GM23338 (cell line): ENCODE results near the gene PTGIS. TPM values are rescaled to one million over a fixed set of nuclear protein-coding genes. Genes with fewer than 3 reads are reported as not detected.

ENCODE experiments used
- ATAC-seq: fragments of 200-7000 bp; cut with Tn5 transposase; 3 replicates; pipeline ENCODE4 v1.9.1; 2020
- DNase-seq: peaks from one replicate; pipeline ENCODE4 v3.0.0-alpha.2; 2015; ENCODE audit warnings: low spot score
- H2AFZ ChIP-seq: fragments of 200-600 bp; sonication (generic); 2 replicates; pipeline ENCODE4 v1.8.0; 2016; ENCODE audit warnings: antibody characterized with exemption, mild to moderate bottlenecking, moderate library complexity
- H3F3A ChIP-seq: fragments of 200-600 bp; sonication (generic); replicated peaks from 2 replicates; pipeline ENCODE4 v1.8.0; 2017; ENCODE audit warnings: antibody characterized with exemption, mixed run types, low read depth
- H3K27ac ChIP-seq: fragments of 200-600 bp; sonication (generic); 2 replicates; pipeline ENCODE4 v1.6.1; 2016; ENCODE audit warnings: low read depth
- H3K27me3 ChIP-seq: fragments of 200-600 bp; sonication (generic); 2 replicates; pipeline ENCODE4 v1.8.0; 2016; ENCODE audit warnings: mild to moderate bottlenecking, mixed run types, moderate library complexity; ENCODE audit not compliant: insufficient read depth
- H3K36me3 ChIP-seq: fragments of 200-600 bp; sonication (generic); 2 replicates; pipeline ENCODE4 v1.8.0; 2016; ENCODE audit warnings: mild to moderate bottlenecking; ENCODE audit not compliant: insufficient read depth
- H3K4me1 ChIP-seq: fragments of 200-600 bp; sonication (generic); 2 replicates; pipeline ENCODE4 v1.8.0; 2016; ENCODE audit warnings: mild to moderate bottlenecking, moderate library complexity; ENCODE audit not compliant: insufficient read depth
- H3K4me2 ChIP-seq: fragments of 200-600 bp; sonication (generic); 2 replicates; pipeline ENCODE4 v1.7.1; 2017; ENCODE audit warnings: mixed run types
- H3K4me3 ChIP-seq: fragments of 200-600 bp; sonication (generic); 2 replicates; pipeline ENCODE4 v1.6.1; 2016; ENCODE audit warnings: mixed run types
- H3K79me2 ChIP-seq: fragments of 200-600 bp; sonication (generic); replicated peaks from 2 replicates; pipeline ENCODE4 v1.8.0; 2017; ENCODE audit warnings: mild to moderate bottlenecking; ENCODE audit not compliant: insufficient read depth
- H3K9me2 ChIP-seq: fragments of 200-600 bp; sonication (generic); 2 replicates; pipeline ENCODE4 v1.8.0; 2017; ENCODE audit not compliant: insufficient read depth
- H4K20me1 ChIP-seq: fragments of 200-600 bp; sonication (generic); replicated peaks from 2 replicates; pipeline ENCODE4 v1.8.0; 2017; ENCODE audit warnings: mild to moderate bottlenecking; ENCODE audit not compliant: insufficient read depth
- H3K27ac Mint-ChIP-seq: 2 replicates; pipeline ENCODE4 v1.8.0; 2020; ENCODE audit warnings: inconsistent platforms, mild to moderate bottlenecking, moderate library complexity, mixed read lengths
- H3K27me3 Mint-ChIP-seq: 3 replicates; pipeline ENCODE4 v1.8.0; 2022; ENCODE audit warnings: low read depth, mild to moderate bottlenecking, moderate library complexity, mixed read lengths, inconsistent platforms; ENCODE audit not compliant: insufficient read depth, poor library complexity
- H3K36me3 Mint-ChIP-seq: 3 replicates; pipeline ENCODE4 v1.8.0; 2021; ENCODE audit warnings: low read depth, mild to moderate bottlenecking, inconsistent platforms, moderate library complexity, mixed read lengths
- H3K4me1 Mint-ChIP-seq: 3 replicates; pipeline ENCODE4 v1.8.0; 2020; ENCODE audit warnings: mild to moderate bottlenecking, inconsistent platforms, mixed read lengths
- H3K4me3 Mint-ChIP-seq: 3 replicates; pipeline ENCODE4 v1.8.0; 2021; ENCODE audit warnings: moderate library complexity, mild to moderate bottlenecking, inconsistent platforms, mixed read lengths
- H3K9me3 Mint-ChIP-seq: 3 replicates; pipeline ENCODE4 v1.8.0; 2020; ENCODE audit warnings: moderate library complexity, mild to moderate bottlenecking, inconsistent platforms, mixed read lengths
- CREB1 ChIP-seq: fragments of 250-450 bp; sonication (Bioruptor Pico); IDR thresholded peaks from 2 replicates; pipeline ENCODE4 v1.5.0; 2020; ENCODE audit warnings: low read depth, mild to moderate bottlenecking, moderate library complexity
- CTCF ChIP-seq, 2 experiments: fragments of 200-600 bp in 1 of 2; sonication (generic) in 1 of 2; conservative IDR thresholded peaks; 2 replicates each; pipeline versions ENCODE4 v1.5.1 to v1.6.1; 2016 to 2017; ENCODE audit warnings: antibody characterized with exemption in 2 of 2, low read depth in 2 of 2, mild to moderate bottlenecking in 2 of 2, moderate library complexity in 1 of 2
- ETS1 ChIP-seq: IDR thresholded peaks from 2 replicates; pipeline ENCODE4 v1.6.1; 2016; ENCODE audit warnings: antibody characterized with exemption
- EZH2 ChIP-seq: fragments of 200-600 bp; sonication (generic); IDR thresholded peaks from one replicate; pipeline ENCODE4 v1.8.0; 2017; ENCODE audit warnings: antibody characterized with exemption, mild to moderate bottlenecking, low read depth; ENCODE audit not compliant: unreplicated experiment
- EZH2phosphoT487 ChIP-seq: fragments of 200-600 bp; sonication (generic); IDR thresholded peaks from one replicate; pipeline ENCODE4 v1.8.1; 2018; ENCODE audit warnings: antibody characterized with exemption; ENCODE audit not compliant: unreplicated experiment
- JUNB ChIP-seq: IDR thresholded peaks from one replicate; pipeline ENCODE4 v1.6.1; 2016; ENCODE audit warnings: antibody characterized with exemption; ENCODE audit not compliant: unreplicated experiment
- NANOG ChIP-seq: IDR thresholded peaks from 2 replicates; pipeline ENCODE4 v1.6.1; 2016; ENCODE audit warnings: antibody characterized with exemption, borderline replicate concordance
- POLR2AphosphoS5 ChIP-seq: IDR thresholded peaks from 2 replicates; pipeline ENCODE4 v1.6.1; 2016; ENCODE audit warnings: antibody characterized with exemption, low read depth
- REST ChIP-seq: IDR thresholded peaks from one replicate; pipeline ENCODE4 v1.6.1; 2018; ENCODE audit warnings: antibody characterized with exemption; ENCODE audit not compliant: unreplicated experiment
- STAT1 ChIP-seq: IDR thresholded peaks from one replicate; pipeline ENCODE4 v1.6.1; 2016; ENCODE audit warnings: antibody characterized with exemption; ENCODE audit not compliant: unreplicated experiment
- ZNF114 ChIP-seq: fragments of 250-450 bp; sonication (Bioruptor Pico); IDR thresholded peaks from 2 replicates; pipeline ENCODE4 v1.5.0; 2020; ENCODE audit warnings: mild to moderate bottlenecking, moderate library complexity
- ZNF331 ChIP-seq: fragments of 250-450 bp; sonication (Bioruptor Pico); IDR thresholded peaks from 2 replicates; pipeline ENCODE4 v1.5.0; 2020; ENCODE audit warnings: low read depth, mild to moderate bottlenecking, moderate library complexity
- ZNF462 ChIP-seq: fragments of 250-450 bp; sonication (Bioruptor Pico); IDR thresholded peaks from 2 replicates; pipeline ENCODE4 v1.5.0; 2020; ENCODE audit warnings: mild to moderate bottlenecking, moderate library complexity
- polyA plus RNA-seq: library from polyadenylated mRNA; unstranded; fragments of >200 nt; fragmentation: Nextera tagmentation; extraction: Ambion mirVana; gene quantifications from 2 replicates; pipeline ENCODE4 v1.2.1, GENCODE V29; 2016
- total RNA-seq: library from RNA; depleted of rRNA; stranded (reverse); fragments of >200 nt; shearing (Covaris generic); gene quantifications from 2 replicates; pipeline ENCODE4 v1.2.3, GENCODE V29; 2014

PTGIS gene
- total and polyA plus RNA-seq, 2 experiments from 2014 or later: 6.6 to 28.7 TPM

GRCh38 chr20:49471397-49471796 lies 96.5 kb downstream of the PTGIS start:
- no peak overlapping the region for H3K27ac Mint-ChIP-seq
- no peaks in the 10 kb centered on the region for H3K27me3 ChIP-seq

More at GRCh38 chr20:49471397-49471796, 96.5 kb downstream of the PTGIS start:
- no peak for TF ChIP-seq ZNF462 (CRISPR knock-in tag)
- TF ChIP-seq REST: no peak
- no peak for TF ChIP-seq ETS1
- TF ChIP-seq EZH2phosphoT487: no peak
- no peak for TF ChIP-seq EZH2
- TF ChIP-seq CTCF (conservative IDR thresholded peaks at IDR 0.05; ENCODE audit: low read depth in 2 of 2): no peak
- TF ChIP-seq STAT1: no peak
- no peak for TF ChIP-seq ZNF331
- no peak for TF ChIP-seq POLR2AphosphoS5
- no peak for TF ChIP-seq CREB1 (CRISPR knock-in tag)
- TF ChIP-seq ZNF114 (CRISPR knock-in tag): no peak
- no peak for TF ChIP-seq NANOG
- no peak for TF ChIP-seq JUNB
- ATAC-seq (no peak), DNase-seq (no peak)
- Histone ChIP-seq H3K36me3 (no peaks in the 10 kb centered on the region), H3K9me2 (no peaks in the 10 kb centered on the region), H2AFZ (no peak overlapping the region), H3F3A (no peaks in the 10 kb centered on the region), H3K4me3 (no peak overlapping the region), H4K20me1 (no peaks in the 10 kb centered on the region), H3K79me2 (no peaks in the 10 kb centered on the region), H3K4me1 (no peaks in the 10 kb centered on the region), H3K27ac (no peak overlapping the region), H3K4me2 (no peak overlapping the region)
- Mint-ChIP-seq H3K27me3 (no peaks in the 10 kb centered on the region), H3K36me3 (no peaks in the 10 kb centered on the region), H3K9me3 (no peaks in the 10 kb centered on the region; the same call in 2 of the 3 replicates), H3K4me3 (no peak overlapping the region), H3K4me1 (peaks cover 9% of the 10 kb centered on the region)
